HG03460 (cell line): ENCODE data around the gene RASD1.

Experiments
- ATAC-seq: cut with Tn5 transposase; IDR thresholded peaks from one replicate; pipeline ENCODE4 v1.9.1; 2021; ENCODE audit not compliant: unreplicated experiment

The RASD1 gene

GRCh38 chr17:17511293-17511741 lies 15.1 kb upstream of the RASD1 start:
- ATAC-seq, result no peak

GRCh38 chr17:17510456-17511292 lies 14.5 kb upstream of the RASD1 start:
- no peak for ATAC-seq

DNA sequence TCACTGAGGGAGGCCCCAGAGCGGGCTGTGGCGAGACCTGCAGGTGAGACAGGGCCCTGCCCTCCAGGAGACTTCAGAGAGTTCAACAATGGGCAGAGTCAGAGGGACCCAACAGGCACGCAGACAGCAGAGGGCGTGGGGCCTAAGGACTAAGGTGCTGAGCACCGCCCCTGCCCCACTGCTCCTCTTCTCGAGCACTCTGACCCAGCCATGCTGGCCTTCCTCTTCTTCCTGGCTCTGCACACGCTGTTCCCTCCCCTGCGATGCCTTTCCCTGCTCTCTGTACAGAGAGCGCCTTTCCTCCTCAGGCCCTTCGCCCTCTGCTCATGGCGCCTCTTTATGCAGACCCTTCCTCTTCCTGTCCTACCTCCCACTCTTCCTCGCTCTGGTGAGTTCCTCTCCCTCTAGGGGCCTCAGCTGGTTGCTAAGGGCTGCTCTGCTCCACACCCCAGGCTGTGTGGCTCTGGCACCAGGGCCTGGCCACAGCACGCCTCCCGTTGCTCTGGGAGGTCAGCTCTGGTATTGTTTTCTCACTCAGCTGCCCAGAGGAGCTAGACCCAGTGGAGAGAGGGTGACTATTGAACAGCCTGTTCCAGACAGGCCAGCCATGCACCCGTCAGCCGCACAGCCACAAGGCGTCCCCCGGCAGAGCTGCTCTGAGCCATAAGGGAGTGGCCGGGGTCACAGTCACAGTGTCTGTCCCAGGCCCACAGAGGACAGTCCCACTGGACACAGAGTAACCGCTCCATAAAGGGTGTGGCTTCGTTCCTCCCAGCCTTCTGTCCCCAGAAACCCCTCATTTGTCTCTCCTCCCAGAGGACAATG lies 13.6 kb upstream of the RASD1 start:
- no peak for ATAC-seq

GRCh38 chr17:17508646-17509591 lies 12.7 kb upstream of the RASD1 start:
- no peak for ATAC-seq

GRCh38 chr17:17508019-17508535 lies 11.9 kb upstream of the RASD1 start:
- ATAC-seq, result no peak

- no peak for ATAC-seq
These were observed 11.3 kb upstream of the RASD1 start for GRCh38 chr17:17507465-17508011.

GRCh38 chr17:17506893-17507464 lies 10.8 kb upstream of the RASD1 start:
- ATAC-seq, result no peak

DNA sequence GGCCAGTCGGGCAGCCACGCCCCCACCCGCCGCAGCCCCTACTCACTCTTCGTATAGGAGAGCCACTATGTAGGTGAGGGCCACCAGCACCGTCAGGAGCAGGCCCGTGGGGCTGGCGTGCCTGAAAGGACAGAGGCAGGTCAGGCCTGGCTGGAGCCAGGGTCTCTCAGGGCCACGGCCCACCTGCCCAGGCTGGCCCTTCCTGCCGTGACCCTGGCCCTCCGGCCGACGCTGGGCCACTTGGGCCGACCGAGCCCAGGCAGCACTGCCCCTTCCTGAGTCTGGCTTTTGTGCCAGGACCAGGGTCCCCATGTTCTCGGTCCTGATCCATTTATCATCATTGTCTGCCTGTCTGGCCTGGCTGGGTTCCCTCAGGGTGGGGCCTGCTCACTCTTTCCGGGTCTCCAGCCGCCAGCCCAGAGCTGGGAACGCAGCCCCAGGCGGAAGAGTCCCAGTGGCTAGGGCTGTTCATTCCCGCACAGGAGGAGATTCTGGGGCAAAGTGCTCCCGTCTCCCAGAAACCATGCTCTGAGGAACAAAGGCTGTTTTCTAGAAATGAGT lies 10.1 kb upstream of the RASD1 start:
- ATAC-seq, result no peak

DNA sequence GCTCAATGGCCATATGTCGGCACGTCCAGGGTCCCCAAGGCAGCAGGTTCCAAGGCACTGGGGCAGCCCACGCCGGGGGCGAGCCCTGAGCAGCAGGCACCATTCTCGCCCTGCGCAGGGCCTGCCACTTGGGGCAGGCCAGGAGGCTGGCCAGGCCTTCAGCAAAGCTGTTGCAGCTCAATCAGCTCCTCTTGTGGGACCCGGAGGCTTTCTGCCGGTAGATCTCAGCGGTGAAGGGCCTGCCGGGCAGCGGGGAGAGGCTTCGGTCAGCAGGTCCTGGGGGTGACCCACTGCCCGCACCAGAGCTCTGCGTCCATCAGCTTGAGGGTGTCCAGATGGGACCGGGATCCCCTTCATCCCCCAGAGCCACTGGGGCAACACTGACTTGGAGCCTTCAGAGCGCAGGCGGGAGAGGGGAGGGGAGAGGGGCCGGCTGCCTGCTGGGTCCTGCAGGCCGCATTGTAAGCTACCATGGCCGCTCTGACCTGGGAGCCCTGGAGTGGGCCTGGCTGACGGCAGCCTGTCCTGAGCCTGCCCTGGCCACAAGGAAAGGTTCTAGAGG lies 9.5 kb upstream of the RASD1 start:
- no peak for ATAC-seq

DNA sequence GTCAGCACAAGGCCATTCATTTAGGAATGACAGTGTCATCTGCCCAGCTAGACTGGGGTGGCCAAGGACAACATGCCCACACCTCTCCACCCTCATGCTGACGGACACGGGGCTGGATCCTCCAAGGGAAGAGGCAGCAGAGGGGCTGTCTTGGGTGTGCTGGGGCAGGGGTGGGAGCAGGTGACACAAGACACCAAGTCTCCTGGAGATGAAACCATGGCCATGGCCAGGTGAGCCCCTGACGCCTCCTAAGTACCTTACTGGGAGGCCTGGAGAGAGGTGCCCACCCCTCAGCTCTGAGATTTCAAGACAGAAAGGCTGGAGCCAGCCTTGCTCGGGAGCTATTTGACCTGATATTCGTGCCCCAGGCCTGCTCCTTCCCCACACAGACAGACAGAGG lies 9.0 kb upstream of the RASD1 start:
- ATAC-seq, result no peak

GRCh38 chr17:17504341-17505140 lies 8.3 kb upstream of the RASD1 start:
- no peak for ATAC-seq

- ATAC-seq, result no peak
These were observed 7.5 kb upstream of the RASD1 start for GRCh38 chr17:17503566-17504130.

DNA sequence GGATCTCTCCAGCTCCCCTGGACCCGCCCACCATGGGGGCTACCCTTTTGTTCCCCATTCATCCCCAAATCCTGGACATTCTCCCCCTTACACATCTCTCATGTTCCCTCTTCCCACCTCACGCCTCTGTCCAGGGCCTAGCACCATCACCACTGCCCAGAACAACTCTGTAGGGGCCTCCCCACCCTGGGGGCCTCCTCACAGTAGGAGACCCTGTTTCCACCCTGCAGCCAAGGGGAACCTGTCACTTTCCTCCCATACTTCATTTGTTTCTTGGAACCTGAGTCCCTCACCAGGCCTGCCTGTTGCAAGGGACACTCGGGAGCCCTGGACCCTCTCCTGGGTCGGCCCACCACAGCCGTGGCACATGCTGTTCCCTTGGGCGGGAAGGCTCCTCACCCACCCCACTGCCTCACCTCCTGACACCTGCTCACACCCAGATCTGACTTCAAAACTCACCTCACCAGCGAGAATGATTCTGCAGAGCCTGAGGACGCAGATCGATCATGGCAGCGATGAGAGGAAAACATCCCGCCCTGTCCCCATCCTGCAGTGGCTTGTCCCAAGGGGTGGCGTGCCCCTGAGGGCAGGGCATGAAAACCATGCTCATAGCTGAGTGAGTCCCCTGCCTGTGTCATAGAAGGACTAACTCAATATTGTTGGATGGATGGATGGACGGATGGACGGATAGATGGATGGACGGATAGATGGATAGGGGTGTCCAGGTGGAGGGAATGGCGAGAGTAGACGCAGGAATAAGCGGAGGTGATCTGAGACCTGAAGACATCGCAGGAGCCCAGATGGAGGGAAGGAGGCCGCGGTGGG lies 6.8 kb upstream of the RASD1 start:
- no peak for ATAC-seq

GRCh38 chr17:17500999-17501605 lies 4.9 kb upstream of the RASD1 start:
- ATAC-seq, result no peak

DNA sequence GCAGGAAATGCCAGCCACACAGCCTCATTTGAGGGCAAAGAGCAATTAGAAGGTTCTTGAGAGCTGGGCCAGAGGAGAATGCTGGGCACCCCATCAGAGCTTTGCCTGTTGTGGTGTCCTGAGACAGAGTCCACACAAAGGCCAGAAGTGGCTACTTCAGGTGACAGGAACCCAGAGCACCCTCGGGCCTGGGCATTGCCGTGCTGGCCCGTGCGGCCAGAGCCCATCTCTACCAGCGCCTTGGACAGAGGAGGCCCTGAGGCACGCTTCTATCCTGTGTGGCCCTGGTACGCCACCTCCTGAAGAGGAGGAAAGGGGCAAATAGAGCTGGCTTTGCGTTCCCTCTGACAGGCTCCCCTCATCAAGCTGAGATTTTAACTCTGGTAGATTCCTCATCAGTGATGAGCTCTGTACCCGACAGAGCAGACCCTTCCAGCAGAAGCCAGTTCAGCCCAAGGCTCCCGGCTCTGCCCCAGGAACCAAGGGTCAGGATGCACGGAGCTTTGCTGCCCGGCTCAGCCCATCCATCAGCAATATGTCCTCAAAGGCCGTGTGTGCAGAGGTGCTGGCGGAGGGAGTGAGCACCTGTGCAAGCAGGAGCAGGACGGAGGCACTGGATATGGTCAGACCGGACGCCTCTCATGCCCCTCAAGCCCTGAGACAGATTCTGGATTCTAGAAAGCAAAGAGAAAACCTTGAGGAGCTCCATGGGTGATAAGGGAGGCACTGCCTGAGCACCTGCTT lies 3.4 kb upstream of the RASD1 start:
- no peak for ATAC-seq

- ATAC-seq, result no peak
These were observed 2.6 kb upstream of the RASD1 start for GRCh38 chr17:17498606-17499301.
